Kidney (tissue), 14 donors: Measurements from ENCODE around the gene MAP2K2. TPM values are rescaled to one million over a fixed set of nuclear protein-coding genes. Genes with fewer than 3 reads are reported as not detected.
"Not testable (repeated sequence)": the region's sequence is repeated elsewhere in the genome, so short reads cannot be mapped to it uniquely, and the experiment has no call there.

Source experiments
- DNase-seq, 5 donors: peaks; one replicate each; pipeline ENCODE4 v3.0.0-alpha.2; 2013 to 2020
- FAIRE-seq: peaks from 2 replicates; lab custom pipeline; 2012; peaks lifted over from hg19 to GRCh38; lab: Jason Lieb, UNC
- H3K27ac ChIP-seq, 2 donors: one replicate each; pipeline ENCODE4 v1.7.0; 2013; ENCODE audit warnings: low read depth in 2 of 2, low read length in 2 of 2, inconsistent platforms in 1 of 2
- H3K27me3 ChIP-seq: one replicate; pipeline ENCODE4 v1.7.1; 2013; ENCODE audit warnings: low read length, inconsistent platforms; ENCODE audit not compliant: control insufficient read depth, insufficient read depth
- H3K36me3 ChIP-seq, 3 donors: one replicate each; pipeline versions ENCODE4 v1.7.0 to v1.7.1; 2013; ENCODE audit warnings: low read length in 3 of 3, control low read depth in 1 of 3, inconsistent platforms in 1 of 3; ENCODE audit not compliant: insufficient read depth in 3 of 3, control insufficient read depth in 2 of 3
- H3K4me1 ChIP-seq, 3 donors: one replicate each; pipeline versions ENCODE4 v1.7.0 to v1.7.1; 2013; ENCODE audit warnings: low read length in 3 of 3, inconsistent platforms in 1 of 3, low read depth in 1 of 3; ENCODE audit not compliant: control insufficient read depth in 2 of 3, insufficient read depth in 2 of 3
- H3K4me3 ChIP-seq, 3 donors: one replicate each; pipeline versions ENCODE4 v1.7.0 to v1.8.1; 2013; ENCODE audit warnings: low read length in 3 of 3, control low read depth in 1 of 3, inconsistent platforms in 1 of 3
- H3K9ac ChIP-seq, 3 donors: one replicate each; pipeline versions ENCODE4 v1.7.0 to v1.7.1; 2013; ENCODE audit warnings: low read length in 3 of 3, control low read depth in 1 of 3, inconsistent platforms in 1 of 3
- H3K9me3 ChIP-seq, 3 donors: one replicate each; pipeline versions ENCODE4 v1.7.0 to v1.7.1; 2013; ENCODE audit warnings: low read length in 3 of 3, control low read depth in 1 of 3, inconsistent platforms in 1 of 3; ENCODE audit not compliant: control insufficient read depth in 2 of 3, insufficient read depth in 1 of 3
- intact Hi-C: fragments of 100-400 bp; cut with DNase I; formaldehyde crosslinking; loops from one replicate; pipeline ENCODE4 v1.11.1; 2022
- polyA plus RNA-seq: library from polyadenylated mRNA; stranded (reverse); fragments of 350-450 nt; fragmentation: Illumina TruSeq; extraction: RNeasy Lipid Tissue Mini Kit (QIAGEN cat#74804); gene quantifications from one replicate; pipeline ENCODE4 v1.2.3, GENCODE V29; 2014; ENCODE audit warnings: low read depth, low replicate concordance; ENCODE audit not compliant: insufficient read depth
- total RNA-seq: library from RNA; stranded (reverse); fragmentation: NEBNext Ultra II Directional; extraction: Animal tissue kit (Norgen Biotek cat#: 25700); gene quantifications from one replicate; pipeline ENCODE4 v1.2.1, GENCODE V29; 2021
- TF ChIP-seq, protein P1 (sequence below): IDR thresholded peaks from 3 replicates; pipeline ENCODE4 v1.5.1; 2012; ENCODE audit warnings: mild to moderate bottlenecking, moderate library complexity, borderline replicate concordance; ENCODE audit not compliant: insufficient read depth; ENCODE audit errors: extremely low read depth
- donor health status: control.
- donor health status: control.
- donor health status: control.
- donor health status: control.
- donor health status: control.
- donor health status: DM: yes; HTN: yes; CAD: no.
- donor health status: Normal renal cell carcinoma (clear cell type).

Gene MAP2K2
- total and polyA plus RNA-seq, 2 donors from 2014 or later = 105 to 138 TPM

DNA sequence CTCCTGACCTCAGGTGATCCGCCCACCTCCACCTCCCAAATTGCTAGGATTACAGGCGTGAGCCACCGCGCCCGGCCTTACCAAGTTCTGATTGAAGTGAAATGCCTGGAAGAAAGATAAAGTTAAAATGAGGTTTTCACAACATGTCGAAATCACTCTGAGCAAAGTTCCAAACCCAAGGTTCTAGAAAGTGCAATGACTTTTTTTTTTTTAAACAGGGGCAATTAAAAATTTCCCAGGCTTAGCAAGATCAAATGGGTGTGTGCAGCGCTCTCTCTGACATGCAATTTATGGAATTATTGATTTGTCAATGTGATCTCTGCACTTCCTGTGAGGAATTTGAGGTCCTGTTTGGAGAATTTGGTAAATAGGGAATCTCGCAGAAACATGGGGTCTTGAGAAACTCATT lies 12.8 kb upstream of the MAP2K2 start:
- Histone ChIP-seq H3K27me3 (no peaks in the 10 kb centered on the region), H3K9ac (no peak overlapping the region), H3K4me1 (no peaks in the 10 kb centered on the region), H3K27ac (no peak overlapping the region), H3K9me3 (no peaks in the 10 kb centered on the region), H3K4me3 (no peak overlapping the region), H3K36me3 (no peaks in the 10 kb centered on the region)
- intact Hi-C loops = no loop called here
- FAIRE-seq (no peak), DNase-seq (no peak)
- TF ChIP-seq, protein P1, sequence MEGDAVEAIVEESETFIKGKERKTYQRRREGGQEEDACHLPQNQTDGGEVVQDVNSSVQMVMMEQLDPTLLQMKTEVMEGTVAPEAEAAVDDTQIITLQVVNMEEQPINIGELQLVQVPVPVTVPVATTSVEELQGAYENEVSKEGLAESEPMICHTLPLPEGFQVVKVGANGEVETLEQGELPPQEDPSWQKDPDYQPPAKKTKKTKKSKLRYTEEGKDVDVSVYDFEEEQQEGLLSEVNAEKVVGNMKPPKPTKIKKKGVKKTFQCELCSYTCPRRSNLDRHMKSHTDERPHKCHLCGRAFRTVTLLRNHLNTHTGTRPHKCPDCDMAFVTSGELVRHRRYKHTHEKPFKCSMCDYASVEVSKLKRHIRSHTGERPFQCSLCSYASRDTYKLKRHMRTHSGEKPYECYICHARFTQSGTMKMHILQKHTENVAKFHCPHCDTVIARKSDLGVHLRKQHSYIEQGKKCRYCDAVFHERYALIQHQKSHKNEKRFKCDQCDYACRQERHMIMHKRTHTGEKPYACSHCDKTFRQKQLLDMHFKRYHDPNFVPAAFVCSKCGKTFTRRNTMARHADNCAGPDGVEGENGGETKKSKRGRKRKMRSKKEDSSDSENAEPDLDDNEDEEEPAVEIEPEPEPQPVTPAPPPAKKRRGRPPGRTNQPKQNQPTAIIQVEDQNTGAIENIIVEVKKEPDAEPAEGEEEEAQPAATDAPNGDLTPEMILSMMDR = no peak

DNA sequence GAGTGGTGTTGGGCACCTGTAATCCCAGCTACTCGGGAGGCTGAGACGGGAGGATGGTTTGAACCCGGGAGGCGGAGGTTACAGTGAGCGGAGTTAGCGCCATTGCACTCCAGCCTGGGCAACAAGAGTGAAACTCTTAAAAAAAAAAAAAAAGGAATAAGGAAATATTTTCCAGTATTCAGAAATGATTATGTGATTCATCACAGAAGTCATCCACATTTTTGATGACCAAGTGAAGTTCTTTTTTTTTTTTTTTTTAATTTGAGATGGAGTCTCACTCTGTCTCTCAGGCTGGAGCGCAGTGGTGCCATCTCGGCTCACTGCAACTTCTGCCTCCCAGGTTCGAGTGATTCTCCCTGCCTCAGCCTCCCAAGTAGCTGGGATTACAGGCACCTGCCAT lies 11.5 kb upstream of the MAP2K2 start:
- H3K9me3 ChIP-seq, H3K27me3 ChIP-seq, DNase-seq, H3K36me3 ChIP-seq, H3K27ac ChIP-seq, H3K4me1 ChIP-seq, H3K9ac ChIP-seq, intact Hi-C loops, H3K4me3 ChIP-seq, FAIRE-seq: not testable (repeated sequence)

DNA sequence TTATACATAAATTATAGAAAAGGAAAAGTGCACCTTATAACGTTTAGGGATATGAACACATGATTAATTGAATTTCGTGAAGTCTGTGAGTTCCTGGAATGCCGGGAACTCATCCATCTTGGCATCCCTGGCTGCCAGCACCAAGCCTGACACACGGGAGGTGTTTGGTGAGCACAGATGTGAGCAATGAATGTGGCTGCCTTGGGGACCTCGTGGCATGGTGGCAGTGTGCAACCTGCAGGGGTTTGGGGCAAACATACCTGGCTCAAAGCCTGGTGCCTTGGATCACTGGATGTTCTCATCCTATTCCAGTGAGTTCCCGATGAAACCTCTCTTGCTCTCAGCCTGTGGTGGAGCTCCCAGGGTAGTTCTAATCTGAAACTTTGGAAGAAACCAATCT lies 10.4 kb upstream of the MAP2K2 start:
- FAIRE-seq (no peak), DNase-seq (no peak)
- Histone ChIP-seq H3K27me3 (no peaks in the 10 kb centered on the region), H3K36me3 (no peaks in the 10 kb centered on the region), H3K27ac (no peak overlapping the region), H3K9me3 (no peaks in the 10 kb centered on the region), H3K4me3 (no peak overlapping the region), H3K9ac (no peak overlapping the region), H3K4me1 (no peaks in the 10 kb centered on the region)
- TF ChIP-seq, protein P1 = no peak
- intact Hi-C loops = no loop called here

DNA sequence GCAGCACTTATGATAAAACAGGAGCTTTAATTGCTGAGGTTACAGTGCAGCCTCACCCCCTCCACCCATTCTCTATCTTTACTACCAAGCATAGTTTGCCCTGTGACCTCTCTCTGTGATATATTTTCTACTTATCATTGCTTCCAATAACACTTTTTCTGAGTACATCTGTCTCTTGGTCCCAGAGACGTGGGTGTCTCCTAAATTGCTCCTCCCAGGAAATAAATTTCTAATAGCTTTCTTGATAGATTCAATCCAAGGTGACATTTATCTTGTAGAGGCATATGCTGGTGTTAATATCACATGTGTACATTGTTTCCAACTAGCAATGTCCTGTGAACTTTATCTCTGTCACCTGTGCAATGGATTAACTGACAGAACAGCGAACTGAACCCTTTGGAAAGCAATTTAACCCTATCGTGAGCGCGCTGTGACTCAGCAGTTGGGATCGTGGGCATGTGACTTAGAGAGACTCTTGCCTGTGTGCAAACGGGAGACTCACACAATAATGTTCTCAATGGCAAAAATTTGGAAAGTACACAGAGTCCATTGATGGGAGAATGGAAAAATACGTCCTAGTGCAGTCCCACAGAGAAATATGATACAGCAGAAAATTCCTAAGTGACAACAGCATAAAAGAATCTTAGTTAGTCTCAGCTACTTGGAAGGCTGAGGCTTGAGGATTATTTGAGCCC lies 7.0 kb upstream of the MAP2K2 start:
- DNase-seq = no peak
- no peak overlapping the region for H3K9ac ChIP-seq
- H3K27ac ChIP-seq = no peak overlapping the region
- H3K27me3 ChIP-seq = no peaks in the 10 kb centered on the region
- no peaks in the 10 kb centered on the region for H3K4me1 ChIP-seq
- intact Hi-C loops = no loop called here
- no peaks in the 10 kb centered on the region for H3K36me3 ChIP-seq
- no peaks in the 10 kb centered on the region for H3K9me3 ChIP-seq
- no peak overlapping the region for H3K4me3 ChIP-seq
- FAIRE-seq = no peak
- TF ChIP-seq, protein P1 = no peak

DNA sequence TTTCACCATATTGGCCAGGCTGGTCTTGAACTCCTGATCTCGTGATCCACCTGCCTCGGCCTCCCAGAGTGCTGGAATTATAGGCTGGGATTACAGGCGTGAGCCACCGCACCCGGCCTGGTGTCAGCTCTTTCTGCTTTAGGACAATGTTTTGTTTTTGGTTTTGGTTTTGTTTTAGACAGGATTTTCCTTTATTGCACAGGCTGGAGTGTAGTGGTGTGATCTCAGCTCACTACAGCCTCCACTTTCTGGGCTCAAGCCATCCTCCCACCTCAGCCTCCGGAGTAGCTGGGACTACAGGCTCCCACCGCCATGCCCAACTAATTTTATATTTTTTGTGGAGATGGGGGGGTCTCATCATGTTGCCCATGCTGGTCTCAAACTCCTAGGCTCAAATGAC lies 5.1 kb upstream of the MAP2K2 start:
- H3K27ac ChIP-seq, H3K9ac ChIP-seq, intact Hi-C loops, H3K36me3 ChIP-seq, H3K27me3 ChIP-seq, DNase-seq, FAIRE-seq, H3K4me1 ChIP-seq, H3K9me3 ChIP-seq, H3K4me3 ChIP-seq: not testable (repeated sequence)

DNA sequence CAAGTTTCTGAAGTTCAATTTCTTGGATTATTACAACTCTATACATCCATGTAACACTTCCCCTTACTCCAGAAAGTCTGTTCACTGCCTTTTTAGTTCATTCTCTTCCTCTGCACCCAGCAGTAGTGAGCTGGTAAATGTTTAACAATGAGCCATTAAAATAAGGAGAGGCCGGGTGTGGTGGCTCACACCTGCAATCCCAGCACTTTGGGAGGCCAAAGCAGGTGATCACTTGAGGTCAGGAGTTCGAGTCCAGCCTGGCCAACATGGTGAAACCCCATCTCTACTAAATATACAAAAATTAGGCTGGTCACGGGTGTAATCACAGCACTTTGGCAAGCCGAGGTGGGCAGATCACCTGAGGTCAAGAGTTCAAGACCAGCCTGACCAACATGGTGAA lies 3.4 kb upstream of the MAP2K2 start:
- H3K27ac ChIP-seq, H3K9me3 ChIP-seq, DNase-seq, intact Hi-C loops, H3K27me3 ChIP-seq, H3K4me3 ChIP-seq, FAIRE-seq, H3K36me3 ChIP-seq, H3K9ac ChIP-seq: not testable (repeated sequence)
- peaks cover 0 to 11% (median 8%) of the 10 kb centered on the region in 3 donors for H3K4me1 ChIP-seq
